HEK293 (cell line): ENCODE data around the gene SLC16A4.

ENCODE experiments used
- CTCF ChIA-PET: fragments of 350-600 bp; formaldehyde crosslinking; extraction: SDS; loops from one replicate; lab custom pipeline; 2021; ENCODE audit warnings: antibody characterized with exemption; lab: Yijun Ruan, JAX
- POLR2A ChIA-PET: fragments of 300-600 bp; formaldehyde crosslinking; extraction: SDS; loops from one replicate; lab custom pipeline; 2020; ENCODE audit warnings: antibody characterized with exemption, inconsistent platforms; lab: Yijun Ruan, JAX
- H3K27ac ChIP-seq: fragments of 200-500 bp; sonication (Bioruptor generic); 2 replicates; pipeline ENCODE4 v1.5.1; 2014; ENCODE audit warnings: low read depth, low read length, control low read depth, inconsistent platforms; ENCODE audit errors: extremely low read depth
- H3K36me3 ChIP-seq, 2 experiments: fragments of 200-500 bp in 1 of 2; sonication (Bioruptor generic) in 1 of 2; 1 replicate in 1 of 2; 2 replicates in 1 of 2; pipeline ENCODE4 v1.5.1; 2014 to 2017; ENCODE audit warnings: inconsistent platforms in 2 of 2, low read length in 2 of 2; ENCODE audit not compliant: control insufficient read depth in 2 of 2, insufficient read depth in 1 of 2
- H3K4me1 ChIP-seq: fragments of 200-500 bp; sonication (Bioruptor generic); 2 replicates; pipeline ENCODE4 v1.5.1; 2014; ENCODE audit warnings: mild to moderate bottlenecking, low read length, inconsistent platforms; ENCODE audit not compliant: control insufficient read depth, insufficient read depth
- H3K4me3 ChIP-seq: 2 replicates; pipeline ENCODE4 v1.5.1; 2011; ENCODE audit warnings: low read depth, mild to moderate bottlenecking, control low read depth, low read length, moderate library complexity
- H3K9me3 ChIP-seq: fragments of 200-500 bp; sonication (Bioruptor generic); 2 replicates; pipeline ENCODE4 v1.5.1; 2014; ENCODE audit warnings: low read depth, low read length, inconsistent platforms; ENCODE audit not compliant: control insufficient read depth, insufficient read depth
- BCL11A ChIP-seq: fragments of 450-650 bp; formaldehyde crosslinking; IDR thresholded peaks from 2 replicates; pipeline ENCODE4 v1.5.1; 2016; ENCODE audit warnings: low read depth, missing biosample characterization, missing genetic modification characterization
- GFI1B ChIP-seq: fragments of 450-650 bp; formaldehyde crosslinking; IDR thresholded peaks from 2 replicates; pipeline ENCODE4 v1.5.1; 2016; ENCODE audit warnings: missing biosample characterization, missing genetic modification characterization
- HIC1 ChIP-seq: fragments of 450-650 bp; formaldehyde crosslinking; IDR thresholded peaks from 2 replicates; pipeline ENCODE4 v1.5.1; 2016; ENCODE audit warnings: missing biosample characterization, missing genetic modification characterization
- OSR2 ChIP-seq: fragments of 450-650 bp; formaldehyde crosslinking; IDR thresholded peaks from 2 replicates; pipeline ENCODE4 v1.5.1; 2016; ENCODE audit warnings: missing biosample characterization, missing genetic modification characterization
- PRDM10 ChIP-seq: fragments of 450-650 bp; formaldehyde crosslinking; IDR thresholded peaks from 2 replicates; pipeline ENCODE4 v1.5.1; 2016; ENCODE audit warnings: missing biosample characterization, missing genetic modification characterization
- PRDM4 ChIP-seq: fragments of 450-650 bp; formaldehyde crosslinking; IDR thresholded peaks from 2 replicates; pipeline ENCODE4 v1.5.1; 2017; ENCODE audit warnings: missing biosample characterization, missing genetic modification characterization
- PRDM6 ChIP-seq: fragments of 450-650 bp; formaldehyde crosslinking; IDR thresholded peaks from 2 replicates; pipeline ENCODE4 v1.5.1; 2017; ENCODE audit warnings: missing biosample characterization, missing genetic modification characterization
- TSHZ1 ChIP-seq: fragments of 450-650 bp; formaldehyde crosslinking; IDR thresholded peaks from 2 replicates; pipeline ENCODE4 v1.5.1; 2016; ENCODE audit warnings: missing biosample characterization, missing genetic modification characterization, borderline replicate concordance
- ZBTB44 ChIP-seq: fragments of 450-650 bp; IDR thresholded peaks from 2 replicates; pipeline ENCODE4 v1.5.1; 2018; ENCODE audit warnings: missing biosample characterization, mild to moderate bottlenecking, missing genetic modification characterization
- ZBTB49 ChIP-seq: fragments of 450-650 bp; formaldehyde crosslinking; IDR thresholded peaks from 2 replicates; pipeline ENCODE4 v1.5.1; 2016; ENCODE audit warnings: missing biosample characterization, missing genetic modification characterization, low read depth
- ZIC2 ChIP-seq: fragments of 450-650 bp; formaldehyde crosslinking; IDR thresholded peaks from 2 replicates; pipeline ENCODE4 v1.5.1; 2016; ENCODE audit warnings: missing biosample characterization, missing genetic modification characterization
- ZNF335 ChIP-seq: fragments of 450-650 bp; formaldehyde crosslinking; conservative IDR thresholded peaks from 2 replicates; pipeline ENCODE4 v1.5.1; 2016; ENCODE audit warnings: missing biosample characterization, missing genetic modification characterization
- ZNF350 ChIP-seq: fragments of 450-650 bp; formaldehyde crosslinking; IDR thresholded peaks from 2 replicates; pipeline ENCODE4 v1.5.0; 2017; ENCODE audit warnings: missing biosample characterization, mild to moderate bottlenecking, missing genetic modification characterization
- ZNF366 ChIP-seq: fragments of 450-650 bp; formaldehyde crosslinking; conservative IDR thresholded peaks from 2 replicates; pipeline ENCODE4 v1.5.1; 2016; ENCODE audit warnings: missing biosample characterization, missing genetic modification characterization
- ZNF626 ChIP-seq: fragments of 450-650 bp; sonication (Bioruptor Pico); formaldehyde crosslinking; IDR thresholded peaks from 2 replicates; pipeline ENCODE4 v1.5.1; 2018; ENCODE audit warnings: missing biosample characterization, missing genetic modification characterization, inconsistent platforms
- ZNF629 ChIP-seq: fragments of 450-650 bp; formaldehyde crosslinking; IDR thresholded peaks from 2 replicates; pipeline ENCODE4 v1.5.1; 2017; ENCODE audit warnings: missing biosample characterization, missing genetic modification characterization
- ZNF830 ChIP-seq: fragments of 450-650 bp; IDR thresholded peaks from 2 replicates; pipeline ENCODE4 v1.5.0; 2018; ENCODE audit warnings: missing biosample characterization, missing genetic modification characterization, low read depth, mild to moderate bottlenecking, moderate library complexity

Gene SLC16A4

GRCh38 chr1:110336300-110337039 is 54.4 kb downstream of the SLC16A4 start:
- peaks cover 10% of the 10 kb centered on the region for H3K4me1 ChIP-seq
- CTCF ChIA-PET, result interaction anchor here (0.6 to 7.6 kb wide), 9 partner anchors 17 to 695 kb away, joined by 3 to 57 read pairs (median 4); no protein-coding TSS in a partner anchor
- H3K36me3 ChIP-seq, result peaks cover 0 to 13% of the 10 kb centered on the region in 2 experiments; a peak in 1 of 3 replicates
- no peaks in the 10 kb centered on the region for H3K9me3 ChIP-seq
- no peak overlapping the region for H3K4me3 ChIP-seq
- H3K27ac ChIP-seq, result 0 out of 2 replicates have a peak overlapping the region, but pooled peaks have one; percentile 1
- POLR2A ChIA-PET, result interaction anchor here (1.3 to 4.9 kb wide), 2 partner anchors 10 to 127 kb away, joined by 3 to 26 read pairs; partner anchors contain the start of gene KCNC4
- TF ChIP-seq ZNF629 (tag by site-specific recombination) (peak; percentile 26; the same call in 1 of the 2 replicates), ZNF366 (tag by site-specific recombination) (peak; percentile 59; the same call in 1 of the 2 replicates), ZIC2 (no peak), ZBTB44 (no peak), ZNF830 (no peak), PRDM10 (peak; percentile 20; the same call in 1 of the 2 replicates), ZNF335 (tag by site-specific recombination) (peak; percentile 88), GFI1B (tag by site-specific recombination) (0 out of 2 replicates have a peak, but pooled peaks have one; percentile 47), PRDM6 (peak; percentile 86), OSR2 (tag by site-specific recombination) (peak; percentile 84), PRDM4 (tag by site-specific recombination) (peak; percentile 27; the same call in 1 of the 2 replicates), ZNF350 (tag by site-specific recombination) (no peak), ZNF626 (tag by site-specific recombination) (no peak), BCL11A (peak; percentile 57; the same call in 1 of the 2 replicates), ZBTB49 (tag by site-specific recombination) (no peak), HIC1 (tag by site-specific recombination) (0 out of 2 replicates have a peak, but pooled peaks have one; percentile 53), TSHZ1 (no peak)
